Measurements from ENCODE around the gene ECPAS.
A peak's percentile ranks its signal among the peaks of the same experiment; 100 is the strongest.

Gene ECPAS

GRCh38 chr9:111372297-111372696 lies 111.9 kb downstream of the ECPAS start:
- H3K4me1 Mint-ChIP-seq: no peaks in the 10 kb centered on the region
- TF ChIP-seq CTCF (IDR thresholded peaks at IDR 0.05; ENCODE audit: unreplicated experiment in 3 of 3): no peak
- no peak overlapping the region for H3K4me3 Mint-ChIP-seq
- H3K36me3 Mint-ChIP-seq (ENCODE audit: low read depth): peaks cover 86% of the 10 kb centered on the region
- no peak overlapping the region for H3K27ac Mint-ChIP-seq
- no peaks in the 10 kb centered on the region for H3K9me3 Mint-ChIP-seq
- no peaks in the 10 kb centered on the region for H3K27me3 Mint-ChIP-seq (ENCODE audit: low read depth)

DNA sequence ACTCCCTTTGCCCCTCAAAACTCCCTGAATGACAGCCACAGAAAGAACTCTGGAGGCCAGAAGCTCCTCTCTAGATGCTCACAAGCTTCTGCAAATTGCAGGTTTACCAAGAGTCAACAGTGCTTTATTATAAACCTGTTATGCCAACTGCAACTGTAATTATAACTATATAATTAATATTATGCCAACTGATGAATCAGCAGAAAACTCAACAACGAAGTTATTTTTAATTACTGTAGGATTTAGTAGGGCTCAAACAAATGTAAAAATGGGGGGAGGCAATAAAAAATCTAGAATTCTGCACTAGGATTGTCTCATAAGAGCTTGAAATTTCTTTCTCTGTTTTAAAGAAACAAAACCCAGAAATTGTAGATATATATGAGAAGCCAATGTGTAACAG lies 117.2 kb downstream of the ECPAS start:
- TF ChIP-seq CTCF (IDR thresholded peaks at IDR 0.05; ENCODE audit: unreplicated experiment in 3 of 3): no peak
- no peaks in the 10 kb centered on the region for H3K9me3 Mint-ChIP-seq
- peaks cover 86% of the 10 kb centered on the region for H3K36me3 Mint-ChIP-seq (ENCODE audit: low read depth)

DNA sequence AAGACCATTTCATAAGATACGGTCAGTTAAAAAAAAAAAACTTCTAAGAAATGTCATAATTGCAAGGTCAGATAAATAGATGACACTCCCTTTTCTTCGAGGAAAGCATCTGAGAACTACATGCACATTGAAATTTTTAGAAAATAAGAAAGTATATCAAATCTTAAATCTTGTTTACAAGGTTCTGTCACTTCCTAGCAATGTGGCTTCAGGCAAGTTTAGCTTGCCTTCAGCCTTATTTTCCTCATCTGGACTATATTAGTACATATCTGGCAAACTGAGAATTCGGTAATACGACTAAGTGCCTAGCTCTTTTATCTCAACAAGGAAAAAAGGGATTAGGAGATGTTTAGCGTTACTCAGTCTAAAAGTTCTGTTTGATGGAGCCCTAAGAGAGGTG lies 121.7 kb downstream of the ECPAS start:
- Mint-ChIP-seq H3K4me3 (no peak overlapping the region), H3K27me3 (ENCODE audit: low read depth) (no peaks in the 10 kb centered on the region), H3K36me3 (ENCODE audit: low read depth) (peaks cover 60% of the 10 kb centered on the region), H3K9me3 (no peaks in the 10 kb centered on the region), H3K27ac (peak overlapping the region in 2 of 3 experiments; percentile 27 to 89), H3K4me1 (peaks cover 7% of the 10 kb centered on the region)
- no peak for TF ChIP-seq CTCF (IDR thresholded peaks at IDR 0.05; ENCODE audit: unreplicated experiment in 3 of 3)

More for the DNA sequence above, 117.2 kb downstream of the ECPAS start:
- H3K27me3 Mint-ChIP-seq (ENCODE audit: low read depth): no peaks in the 10 kb centered on the region
- no peak overlapping the region for H3K4me3 Mint-ChIP-seq
- no peak overlapping the region for H3K27ac Mint-ChIP-seq
- H3K4me1 Mint-ChIP-seq: peaks cover 3% of the 10 kb centered on the region

DNA sequence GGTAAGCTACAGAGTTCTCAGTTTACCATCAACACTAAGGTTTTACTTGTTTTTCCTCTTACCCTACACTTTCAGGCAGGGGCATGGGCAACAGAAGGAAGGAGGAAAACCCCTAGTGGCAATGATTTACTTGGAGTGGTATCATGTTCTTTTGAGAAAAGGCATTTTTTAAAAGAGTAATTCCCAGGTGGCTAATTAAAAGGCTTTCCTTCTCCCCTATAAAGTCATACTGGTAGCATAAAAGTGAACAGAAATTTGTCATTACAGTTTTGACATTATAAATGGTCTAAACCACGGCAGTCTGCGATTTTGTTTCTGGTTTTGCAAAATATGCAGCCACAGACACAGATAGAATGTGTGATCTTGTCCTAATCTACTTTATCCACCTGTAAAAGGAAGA lies 123.3 kb downstream of the ECPAS start:
- Mint-ChIP-seq H3K4me1 (peaks cover 18% of the 10 kb centered on the region), H3K36me3 (ENCODE audit: low read depth) (peaks cover 47% of the 10 kb centered on the region), H3K9me3 (peaks cover 2% of the 10 kb centered on the region), H3K27ac (peak overlapping the region in 1 of 3 experiments; percentile 6), H3K4me3 (no peak overlapping the region), H3K27me3 (ENCODE audit: low read depth) (no peaks in the 10 kb centered on the region)
- no peak for TF ChIP-seq CTCF (IDR thresholded peaks at IDR 0.05; ENCODE audit: unreplicated experiment in 3 of 3)

DNA sequence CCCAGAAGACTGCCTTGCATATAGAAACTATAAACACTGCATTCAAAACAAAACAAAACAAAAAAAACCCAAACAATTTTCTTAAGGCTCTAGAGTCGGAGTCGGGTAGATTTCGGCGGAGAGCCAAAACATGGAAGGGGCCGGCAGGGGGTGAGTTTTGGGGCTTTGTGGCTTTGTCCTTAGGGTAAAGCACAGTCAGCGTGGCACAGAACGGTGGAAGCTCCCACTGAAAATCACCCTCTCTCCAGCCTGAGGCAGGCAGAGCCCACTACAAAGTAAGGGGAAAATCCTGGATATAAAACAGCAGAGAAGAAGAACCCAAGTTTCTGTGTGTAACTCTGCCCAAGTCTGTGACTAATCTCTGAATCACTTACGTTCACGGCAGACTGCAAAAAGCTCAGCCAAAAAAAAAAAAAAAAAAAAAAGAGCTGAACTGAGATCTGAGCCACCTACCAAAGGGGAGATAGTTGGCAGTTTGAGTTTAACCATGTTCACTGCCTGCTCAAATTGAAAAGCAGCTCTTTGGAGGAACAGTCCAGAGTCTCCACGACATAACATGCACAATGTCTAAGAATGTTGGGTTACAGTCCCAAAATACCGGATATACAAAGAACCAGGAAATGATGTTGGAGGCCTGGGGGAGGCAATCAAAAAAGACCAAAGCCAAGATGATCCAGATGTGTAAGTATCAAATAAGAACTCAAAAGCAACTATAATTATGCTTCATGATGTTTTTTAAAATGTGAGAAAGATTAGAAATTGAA lies 127.5 kb downstream of the ECPAS start:
- no peaks in the 10 kb centered on the region for H3K27me3 Mint-ChIP-seq (ENCODE audit: low read depth)
- TF ChIP-seq CTCF (IDR thresholded peaks at IDR 0.05; ENCODE audit: unreplicated experiment in 3 of 3): no peak
- peaks cover 8% of the 10 kb centered on the region for H3K9me3 Mint-ChIP-seq
- H3K36me3 Mint-ChIP-seq (ENCODE audit: low read depth): peaks cover 10% of the 10 kb centered on the region
- H3K4me1 Mint-ChIP-seq: peaks cover 12% of the 10 kb centered on the region
- no peak overlapping the region for H3K4me3 Mint-ChIP-seq
- peak overlapping the region in 2 of 3 experiments; percentile 62 to 65 for H3K27ac Mint-ChIP-seq

GRCh38 chr9:111352545-111352944 lies 131.6 kb downstream of the ECPAS start:
- TF ChIP-seq CTCF (IDR thresholded peaks at IDR 0.05; ENCODE audit: unreplicated experiment in 3 of 3): no peak
- H3K4me3 Mint-ChIP-seq: no peak overlapping the region
- H3K27ac Mint-ChIP-seq: no peak overlapping the region
- peaks cover 8% of the 10 kb centered on the region for H3K9me3 Mint-ChIP-seq
- no peaks in the 10 kb centered on the region for H3K27me3 Mint-ChIP-seq (ENCODE audit: low read depth)
- H3K36me3 Mint-ChIP-seq (ENCODE audit: low read depth): no peaks in the 10 kb centered on the region
- H3K4me1 Mint-ChIP-seq: peaks cover 11% of the 10 kb centered on the region
